NCI-H345 (cell line): ENCODE results near the gene APOA4.

ENCODE experiments used
- DNase-seq: peaks from one replicate; lab custom pipeline; 2025; lab: John Stamatoyannopoulos, UW

The APOA4 gene

GRCh38 chr11:116823031-116823843 is at the start of gene APOA4:
TSS of gene APOA4 (minus strand) at chr11:116823304. CDS start at chr11:116823191, 113 bp downstream.
- DNase-seq: no peak

- no peak for DNase-seq
Measured at GRCh38 chr11:116871248-116871647, 48.1 kb upstream of the APOA4 start.

- no peak for DNase-seq
Measured at GRCh38 chr11:116870054-116870453, 47.0 kb upstream of the APOA4 start.

- no peak for DNase-seq
Measured at GRCh38 chr11:116869610-116870009, 46.5 kb upstream of the APOA4 start.

GRCh38 chr11:116868066-116868465 is 45.0 kb upstream of the APOA4 start:
- DNase-seq: no peak

GRCh38 chr11:116867619-116868018 is 44.5 kb upstream of the APOA4 start:
- no peak for DNase-seq

- DNase-seq: no peak
Measured at GRCh38 chr11:116866804-116867455, 43.8 kb upstream of the APOA4 start.

- DNase-seq: no peak
Measured at GRCh38 chr11:116865696-116866095, 42.6 kb upstream of the APOA4 start.

GRCh38 chr11:116864531-116864930 is 41.4 kb upstream of the APOA4 start:
- no peak for DNase-seq

- no peak for DNase-seq
Measured at GRCh38 chr11:116862951-116863350, 39.8 kb upstream of the APOA4 start.

GRCh38 chr11:116862185-116862584 is 39.1 kb upstream of the APOA4 start:
- no peak for DNase-seq

GRCh38 chr11:116861539-116861938 is 38.4 kb upstream of the APOA4 start:
- no peak for DNase-seq

- no peak for DNase-seq
Measured at GRCh38 chr11:116860303-116860702, 37.2 kb upstream of the APOA4 start.

GRCh38 chr11:116859175-116859574 is 36.1 kb upstream of the APOA4 start:
- no peak for DNase-seq

GRCh38 chr11:116857936-116858335 is 34.8 kb upstream of the APOA4 start:
- no peak for DNase-seq

- no peak for DNase-seq
Measured at GRCh38 chr11:116857316-116857715, 34.2 kb upstream of the APOA4 start.

- DNase-seq: no peak
Measured at GRCh38 chr11:116856423-116856822, 33.3 kb upstream of the APOA4 start.

- DNase-seq: no peak
Measured at GRCh38 chr11:116855413-116855812, 32.3 kb upstream of the APOA4 start.

- no peak for DNase-seq
Measured at GRCh38 chr11:116853461-116854073, 30.5 kb upstream of the APOA4 start.

- no peak for DNase-seq
Measured at GRCh38 chr11:116852261-116853031, 29.3 kb upstream of the APOA4 start.

GRCh38 chr11:116851626-116852025 is 28.5 kb upstream of the APOA4 start:
- DNase-seq: no peak

- no peak for DNase-seq
Measured at GRCh38 chr11:116849486-116849885, 26.4 kb upstream of the APOA4 start.
